Astrocyte of the spinal cord (primary cell): ENCODE data around the gene BRI3BP.
A peak's percentile ranks its signal among the peaks of the same experiment; 100 is the strongest.

Source experiments
- DNase-seq: peaks from one replicate; pipeline ENCODE4 v3.0.0; 2011; ENCODE audit warnings: low read depth, low spot score
- H3K4me3 ChIP-seq: 2 replicates; pipeline ENCODE4 v1.5.1; 2011; ENCODE audit warnings: low read depth, mild to moderate bottlenecking, low read length, moderate library complexity
- CTCF ChIP-seq: IDR thresholded peaks from 2 replicates; pipeline ENCODE4 v1.5.1; 2012; ENCODE audit warnings: low read depth, mild to moderate bottlenecking, low read length, inconsistent platforms
- in situ Hi-C: cut with HindIII; loops from 2 replicates; pipeline ENCODE4 v1.10.0; 2017; ENCODE audit warnings: low sequenced_read_pairs

Gene BRI3BP

DNA sequence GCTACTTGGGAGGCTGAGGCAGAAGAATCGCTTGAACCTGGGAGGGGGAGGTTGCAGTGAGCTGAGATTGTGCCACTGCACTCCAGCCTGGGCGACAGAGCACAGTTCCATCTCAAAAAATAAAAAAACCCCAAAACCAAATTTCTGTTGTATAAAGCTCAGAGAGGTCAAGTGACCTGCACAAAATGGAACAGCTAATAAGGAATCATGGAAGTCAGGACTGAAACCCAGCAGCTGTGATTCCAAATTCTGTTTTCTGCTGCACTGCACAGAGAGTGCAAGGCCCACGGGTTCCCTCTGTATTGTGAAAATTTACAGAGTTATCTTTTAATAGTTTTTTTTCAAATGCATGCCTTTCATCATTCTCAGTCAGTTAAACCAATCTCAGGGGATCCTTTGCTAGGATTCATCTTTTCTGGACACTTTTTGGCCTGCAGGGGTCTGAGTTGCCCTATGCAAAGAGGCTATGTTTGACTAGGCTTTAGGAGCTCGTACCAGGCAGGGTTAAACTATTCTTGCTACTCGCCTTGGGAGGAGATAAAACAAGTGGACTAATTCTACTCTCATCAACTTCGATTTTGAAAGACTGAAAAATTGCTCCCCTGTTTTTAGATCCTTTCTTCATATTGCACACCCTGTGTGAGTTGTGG lies 45.7 kb downstream of the BRI3BP start:
- in situ Hi-C loops, result no loop called here
- H3K4me3 ChIP-seq, result no peak overlapping the region
- no peak for DNase-seq
- TF ChIP-seq CTCF, result no peak

GRCh38 chr12:125049093-125049458 lies 55.6 kb downstream of the BRI3BP start:
- H3K4me3 ChIP-seq, result peak overlapping the region; percentile 67
- TF ChIP-seq CTCF, result no peak
- in situ Hi-C loops, result no loop called here
- no peak for DNase-seq

GRCh38 chr12:125050446-125050845 lies 57.0 kb downstream of the BRI3BP start:
- H3K4me3 ChIP-seq, result no peak overlapping the region
- no peak for DNase-seq
- TF ChIP-seq CTCF, result no peak
- in situ Hi-C loops, result no loop called here

DNA sequence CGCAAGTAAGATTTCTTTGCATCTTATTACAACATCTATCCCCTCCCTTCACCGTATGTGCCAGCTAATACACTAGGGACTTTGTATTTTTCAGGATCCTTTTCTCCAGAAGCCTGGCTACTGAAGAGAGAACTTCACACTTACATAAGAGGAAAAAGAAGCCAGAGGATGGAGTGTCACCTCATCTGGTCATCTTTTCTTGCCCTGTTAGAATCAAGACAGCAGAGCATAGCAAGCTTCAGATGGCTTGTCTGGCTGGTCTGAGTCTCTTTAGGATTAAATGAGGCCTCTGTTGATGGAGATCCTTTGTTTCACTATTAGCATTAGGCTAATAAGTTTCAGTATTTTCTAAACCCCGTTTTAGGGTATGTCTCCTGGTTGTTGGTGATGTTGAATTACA lies 57.4 kb downstream of the BRI3BP start:
- no peak overlapping the region for H3K4me3 ChIP-seq
- in situ Hi-C loops, result no loop called here
- no peak for TF ChIP-seq CTCF
- no peak for DNase-seq

GRCh38 chr12:125053821-125054220 lies 60.4 kb downstream of the BRI3BP start:
- in situ Hi-C loops, result no loop called here
- no peak for DNase-seq
- TF ChIP-seq CTCF, result no peak
- no peak overlapping the region for H3K4me3 ChIP-seq

DNA sequence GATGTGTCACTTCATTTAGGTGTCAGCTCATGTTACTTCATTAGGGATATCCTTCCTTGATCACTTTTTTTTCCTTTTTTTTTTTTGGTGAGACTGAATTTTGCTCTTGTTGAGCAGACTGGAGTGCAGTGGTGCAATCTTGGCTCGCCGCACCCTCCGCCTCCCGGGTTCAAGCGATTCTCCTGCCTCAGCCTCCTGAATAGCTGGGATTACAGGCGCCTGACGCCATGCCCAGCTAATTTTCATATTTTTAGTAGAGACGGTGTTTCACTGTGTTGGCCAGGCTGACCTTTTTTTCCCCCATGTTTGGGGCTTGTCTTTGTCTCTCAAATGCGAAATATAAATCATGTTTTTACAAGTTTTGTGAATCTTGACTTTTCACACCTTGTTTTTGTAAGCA lies 62.1 kb downstream of the BRI3BP start:
- DNase-seq, result no peak
- no peak for TF ChIP-seq CTCF
- in situ Hi-C loops, result no loop called here
- no peak overlapping the region for H3K4me3 ChIP-seq

GRCh38 chr12:125056306-125056705 lies 62.9 kb downstream of the BRI3BP start:
- no peak for DNase-seq
- in situ Hi-C loops, result no loop called here
- TF ChIP-seq CTCF, result no peak
- H3K4me3 ChIP-seq, result no peak overlapping the region
